ENCODE results near the gene RGS14.
A peak's percentile ranks its signal among the peaks of the same experiment; 100 is the strongest.

The RGS14 gene

GRCh38 chr5:177389241-177390169, 31.8 kb downstream of the RGS14 start:
- Histone ChIP-seq H3K9me2 (replicated peaks; ENCODE audit: insufficient read depth, low read length) (no peaks in the 10 kb centered on the region), H3K79me2 (ENCODE audit: insufficient read depth, low read length) (no peaks in the 10 kb centered on the region), H3K9ac (ENCODE audit: low read length) (no peak overlapping the region), H3F3A (ENCODE audit: insufficient read depth) (0 out of 2 replicates have a peak, but pooled peaks cover 3% of the 10 kb centered on the region), H3K4me3 (ENCODE audit: insufficient read depth, low read length, poor library complexity, severe bottlenecking) (no peak overlapping the region), H3K36me3 (ENCODE audit: low read length) (no peaks in the 10 kb centered on the region), H3K27ac (ENCODE audit: low read depth, low read length) (no peak overlapping the region), H3K9me3 (ENCODE audit: insufficient read depth, low read length) (no peaks in the 10 kb centered on the region), H2AFZ (ENCODE audit: low read depth, low read length, severe bottlenecking) (no peak overlapping the region), H3K4me2 (ENCODE audit: low read depth, low read length, poor library complexity, severe bottlenecking) (no peak overlapping the region), H3K27me3 (ENCODE audit: low read length) (no peaks in the 10 kb centered on the region), H4K20me1 (ENCODE audit: low read depth, low read length) (no peaks in the 10 kb centered on the region)
- TF ChIP-seq EZH2phosphoT487 (conservative IDR thresholded peaks at IDR 0.05; ENCODE audit: low read length) = no peak
- TF ChIP-seq, protein P1, sequence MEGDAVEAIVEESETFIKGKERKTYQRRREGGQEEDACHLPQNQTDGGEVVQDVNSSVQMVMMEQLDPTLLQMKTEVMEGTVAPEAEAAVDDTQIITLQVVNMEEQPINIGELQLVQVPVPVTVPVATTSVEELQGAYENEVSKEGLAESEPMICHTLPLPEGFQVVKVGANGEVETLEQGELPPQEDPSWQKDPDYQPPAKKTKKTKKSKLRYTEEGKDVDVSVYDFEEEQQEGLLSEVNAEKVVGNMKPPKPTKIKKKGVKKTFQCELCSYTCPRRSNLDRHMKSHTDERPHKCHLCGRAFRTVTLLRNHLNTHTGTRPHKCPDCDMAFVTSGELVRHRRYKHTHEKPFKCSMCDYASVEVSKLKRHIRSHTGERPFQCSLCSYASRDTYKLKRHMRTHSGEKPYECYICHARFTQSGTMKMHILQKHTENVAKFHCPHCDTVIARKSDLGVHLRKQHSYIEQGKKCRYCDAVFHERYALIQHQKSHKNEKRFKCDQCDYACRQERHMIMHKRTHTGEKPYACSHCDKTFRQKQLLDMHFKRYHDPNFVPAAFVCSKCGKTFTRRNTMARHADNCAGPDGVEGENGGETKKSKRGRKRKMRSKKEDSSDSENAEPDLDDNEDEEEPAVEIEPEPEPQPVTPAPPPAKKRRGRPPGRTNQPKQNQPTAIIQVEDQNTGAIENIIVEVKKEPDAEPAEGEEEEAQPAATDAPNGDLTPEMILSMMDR (IDR thresholded peaks at IDR 0.05; ENCODE audit: insufficient read depth, low read length, poor library complexity, severe bottlenecking) = no peak

DNA sequence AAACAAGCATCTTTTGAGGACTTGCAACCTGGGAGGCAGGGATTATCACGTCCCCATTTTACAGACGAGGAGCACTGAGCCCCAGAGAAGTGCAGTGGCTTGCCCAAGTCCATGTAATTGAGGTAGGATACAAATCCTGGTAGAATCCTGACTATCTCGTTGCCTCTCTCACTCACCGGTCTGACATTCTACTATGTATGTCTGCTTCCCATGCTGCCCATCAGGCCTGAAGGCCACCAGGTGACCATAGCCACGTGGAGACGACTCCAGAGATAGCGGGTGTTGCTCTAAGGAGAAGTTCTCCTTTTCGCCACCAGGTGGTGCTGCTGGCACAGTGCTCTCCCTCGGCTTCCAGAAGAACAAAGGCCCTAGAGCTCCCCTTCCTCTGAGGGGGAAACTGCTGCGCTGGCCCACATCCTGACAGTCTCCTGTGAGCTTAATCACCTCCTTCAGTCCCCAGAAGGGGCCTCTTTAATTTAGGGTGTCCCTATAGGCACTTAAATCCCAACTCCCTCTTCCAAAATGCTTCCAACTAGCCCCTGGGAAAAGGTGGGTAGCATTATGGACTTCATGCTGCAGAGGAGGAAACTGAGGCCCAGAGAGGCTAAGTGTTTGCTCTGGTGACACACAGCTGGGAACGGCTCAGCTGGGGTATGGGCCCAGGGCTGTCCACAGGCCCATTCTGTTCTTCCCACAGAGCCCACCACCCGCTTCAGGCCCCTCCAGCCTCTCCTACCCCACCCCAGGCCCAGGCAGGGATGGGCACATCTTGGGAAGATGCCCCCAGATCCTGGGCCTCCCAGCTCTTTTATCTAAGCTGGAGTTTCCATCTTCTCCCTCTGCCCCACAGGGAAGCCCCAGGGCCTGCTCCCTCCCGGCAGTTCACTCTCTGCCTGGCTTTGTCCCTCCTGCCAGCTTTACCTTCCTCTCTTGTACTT, 32.9 kb downstream of the RGS14 start:
- Histone ChIP-seq H3F3A (ENCODE audit: insufficient read depth) (0 out of 2 replicates have a peak, but pooled peaks cover 3% of the 10 kb centered on the region), H3K27ac (ENCODE audit: low read depth, low read length) (no peak overlapping the region), H3K4me2 (ENCODE audit: low read depth, low read length, poor library complexity, severe bottlenecking) (no peak overlapping the region), H4K20me1 (ENCODE audit: low read depth, low read length) (no peaks in the 10 kb centered on the region), H3K9me3 (ENCODE audit: insufficient read depth, low read length) (no peaks in the 10 kb centered on the region), H3K27me3 (ENCODE audit: low read length) (no peaks in the 10 kb centered on the region), H3K9ac (ENCODE audit: low read length) (no peak overlapping the region), H3K4me3 (ENCODE audit: insufficient read depth, low read length, poor library complexity, severe bottlenecking) (no peak overlapping the region), H3K9me2 (replicated peaks; ENCODE audit: insufficient read depth, low read length) (no peaks in the 10 kb centered on the region), H3K79me2 (ENCODE audit: insufficient read depth, low read length) (no peaks in the 10 kb centered on the region), H2AFZ (ENCODE audit: low read depth, low read length, severe bottlenecking) (no peak overlapping the region), H3K36me3 (ENCODE audit: low read length) (no peaks in the 10 kb centered on the region)
- TF ChIP-seq EZH2phosphoT487 (conservative IDR thresholded peaks at IDR 0.05; ENCODE audit: low read length) = no peak
- TF ChIP-seq, protein P1 (IDR thresholded peaks at IDR 0.05; ENCODE audit: insufficient read depth, low read length, poor library complexity, severe bottlenecking) = peak; percentile 79

DNA sequence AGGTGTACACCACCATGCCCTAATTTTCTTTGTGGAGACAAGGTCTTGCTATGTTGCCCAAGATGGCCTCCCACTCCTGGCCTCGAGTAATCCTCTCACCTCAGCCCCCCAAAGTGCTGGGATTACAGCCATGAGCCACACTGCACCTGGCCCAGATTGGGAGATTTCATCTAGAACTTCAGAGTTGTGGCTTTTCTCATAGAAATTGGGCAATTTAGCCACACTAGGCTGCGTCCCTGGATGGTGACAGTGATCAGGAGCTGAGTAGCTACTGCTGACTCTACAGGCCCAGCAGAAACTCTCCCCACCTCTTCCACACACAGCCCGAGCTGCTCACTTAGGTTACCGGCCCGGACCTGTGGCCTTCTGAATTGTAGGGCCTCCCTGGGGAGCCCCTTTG, 35.0 kb downstream of the RGS14 start:
- no peaks in the 10 kb centered on the region for H3K9me3 ChIP-seq (ENCODE audit: insufficient read depth, low read length)
- no peaks in the 10 kb centered on the region for H3K9me2 ChIP-seq (replicated peaks; ENCODE audit: insufficient read depth, low read length)
- H3K79me2 ChIP-seq (ENCODE audit: insufficient read depth, low read length) = no peaks in the 10 kb centered on the region
- H3F3A ChIP-seq (ENCODE audit: insufficient read depth) = 0 out of 2 replicates have a peak, but pooled peaks cover 3% of the 10 kb centered on the region
- TF ChIP-seq EZH2phosphoT487 (conservative IDR thresholded peaks at IDR 0.05; ENCODE audit: low read length) = no peak
- TF ChIP-seq, protein P1 (IDR thresholded peaks at IDR 0.05; ENCODE audit: insufficient read depth, low read length, poor library complexity, severe bottlenecking) = no peak
- no peaks in the 10 kb centered on the region for H3K36me3 ChIP-seq (ENCODE audit: low read length)
- no peak overlapping the region for H3K9ac ChIP-seq (ENCODE audit: low read length)
- H2AFZ ChIP-seq (ENCODE audit: low read depth, low read length, severe bottlenecking) = no peak overlapping the region
- H3K27me3 ChIP-seq (ENCODE audit: low read length) = no peaks in the 10 kb centered on the region
- H3K4me3 ChIP-seq (ENCODE audit: insufficient read depth, low read length, poor library complexity, severe bottlenecking) = no peak overlapping the region
- no peak overlapping the region for H3K27ac ChIP-seq (ENCODE audit: low read depth, low read length)
- H4K20me1 ChIP-seq (ENCODE audit: low read depth, low read length) = no peaks in the 10 kb centered on the region
- no peak overlapping the region for H3K4me2 ChIP-seq (ENCODE audit: low read depth, low read length, poor library complexity, severe bottlenecking)
